Small intestine (tissue), 7 donors: ENCODE results near the gene TRIM56. TPM values are rescaled to one million over a fixed set of nuclear protein-coding genes. Genes with fewer than 3 reads are reported as not detected.

Experiments
- DNase-seq, 2 donors: peaks; one replicate each; pipeline versions ENCODE4 v3.0.0 to v3.0.0-alpha.2; 2013
- FAIRE-seq: peaks from 2 replicates; lab custom pipeline; 2012; peaks lifted over from hg19 to GRCh38; lab: Jason Lieb, UNC
- H3K27ac ChIP-seq, 3 donors: one replicate each; pipeline ENCODE4 v1.5.1; 2013; ENCODE audit warnings: low read length in 2 of 3, mild to moderate bottlenecking in 2 of 3, control low read depth in 1 of 3, inconsistent platforms in 1 of 3, low read depth in 1 of 3, moderate library complexity in 1 of 3
- H3K27me3 ChIP-seq, 3 donors: one replicate each; pipeline ENCODE4 v1.6.1; 2013; ENCODE audit warnings: low read length in 3 of 3, inconsistent platforms in 1 of 3; ENCODE audit not compliant: control insufficient read depth in 3 of 3, insufficient read depth in 3 of 3
- H3K36me3 ChIP-seq, 3 donors: one replicate each; pipeline ENCODE4 v1.6.1; 2013; ENCODE audit warnings: low read length in 3 of 3, inconsistent platforms in 1 of 3, low read depth in 1 of 3, mild to moderate bottlenecking in 1 of 3, moderate library complexity in 1 of 3; ENCODE audit not compliant: control insufficient read depth in 3 of 3, insufficient read depth in 2 of 3
- H3K4me1 ChIP-seq, 3 donors: one replicate each; pipeline ENCODE4 v1.6.1; 2013; ENCODE audit warnings: low read length in 2 of 3, inconsistent platforms in 1 of 3, low read depth in 1 of 3, mild to moderate bottlenecking in 1 of 3, moderate library complexity in 1 of 3; ENCODE audit not compliant: control insufficient read depth in 3 of 3, insufficient read depth in 2 of 3
- H3K4me3 ChIP-seq, 3 donors: one replicate each; pipeline ENCODE4 v1.5.1; 2013; ENCODE audit warnings: low read length in 3 of 3, control low read depth in 1 of 3, inconsistent platforms in 1 of 3, low read depth in 1 of 3, mild to moderate bottlenecking in 1 of 3, moderate library complexity in 1 of 3
- H3K9me3 ChIP-seq, 2 donors: one replicate each; pipeline ENCODE4 v1.6.1; 2013; ENCODE audit warnings: low read depth in 1 of 2, low read length in 1 of 2; ENCODE audit not compliant: control insufficient read depth in 2 of 2, insufficient read depth in 1 of 2
- WGBS, 3 donors: extraction: QIAGEN DNeasy Blood & Tissue Kit; methylation state at CpG; one replicate each; pipeline ENCODE4 v1.1.7; 2013; 5-methylcytosine and 5-hydroxymethylcytosine counted together
- polyA plus RNA-seq, 4 donors: library from polyadenylated mRNA; stranded (reverse) in 3 of 4; unstranded in 1 of 4; fragments of 200-250 nt in 3 of 4; fragments of 120-200 nt in 1 of 4; gene quantifications; one replicate each; pipeline versions ENCODE4 v1.2.1 to v1.2.3, GENCODE V29; 2013
- donor health status: healthy with polysubstance abuse.
- donor health status: control.
- donor health status: control.
- donor health status: Bipolar disorder and iron deficiency.
- donor health status: healthy.

Gene TRIM56
- polyA plus RNA-seq, 4 donors = 7.6 to 24.9 (median 12.5) TPM

DNA sequence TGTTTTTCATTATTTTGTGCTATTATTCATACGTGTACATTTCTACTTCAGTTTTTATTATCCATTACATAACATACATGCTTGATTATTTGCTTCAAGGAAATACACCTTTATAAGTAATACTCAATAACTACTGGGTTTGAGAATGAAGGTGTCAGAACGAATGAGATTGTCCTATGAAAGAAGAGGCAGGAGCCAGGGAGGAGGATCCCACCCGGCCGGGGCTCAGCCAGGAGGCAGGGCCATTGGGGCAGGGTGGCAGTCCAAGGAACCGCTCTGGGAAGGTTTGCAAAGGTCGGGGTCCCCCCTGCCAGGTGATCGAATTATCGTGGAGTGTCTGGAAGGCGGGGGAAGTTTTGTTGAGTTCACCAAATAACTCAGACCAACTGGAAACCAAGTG, 9.1 kb downstream of the TRIM56 start:
- H3K27me3 ChIP-seq = peaks cover 0 to 6% (median 0%) of the 10 kb centered on the region in 3 donors
- DNase-seq (no peak), FAIRE-seq (no peak)
- peaks cover 0 to 21% (median 3%) of the 10 kb centered on the region in 3 donors for H3K36me3 ChIP-seq
- H3K27ac ChIP-seq = no peak overlapping the region
- H3K4me3 ChIP-seq = no peak overlapping the region
- 61 to 76% (median 65%) methylated on average over 9 of the region's 9 CpGs for WGBS, 3 donors
- peaks cover 0 to 4% (median 2%) of the 10 kb centered on the region in 3 donors for H3K4me1 ChIP-seq
- H3K9me3 ChIP-seq = peaks cover 0 to 4% of the 10 kb centered on the region in 2 donors

- H3K4me3 ChIP-seq = no peak overlapping the region
- DNase-seq (peak; percentile 54 to 58), FAIRE-seq (no peak)
- WGBS, 3 donors = 33 to 45% (median 43%) methylated on average over 12 of the region's 12 CpGs
- peaks cover 0 to 4% (median 2%) of the 10 kb centered on the region in 3 donors for H3K4me1 ChIP-seq
- no peak overlapping the region for H3K27ac ChIP-seq
- H3K9me3 ChIP-seq = peaks cover 0 to 4% of the 10 kb centered on the region in 2 donors
- peaks cover 0 to 9% (median 0%) of the 10 kb centered on the region in 3 donors for H3K27me3 ChIP-seq
- peaks cover 0 to 16% (median 3%) of the 10 kb centered on the region in 3 donors for H3K36me3 ChIP-seq
These were observed 9.6 kb downstream of the TRIM56 start for GRCh38 chr7:101094791-101095375.

GRCh38 chr7:101096331-101096956, 11.2 kb downstream of the TRIM56 start:
- 52 to 74% (median 55%) methylated on average over 6 of the region's 6 CpGs for WGBS, 3 donors
- Histone ChIP-seq H3K4me3 (no peak overlapping the region), H3K9me3 (no peaks in the 10 kb centered on the region), H3K4me1 (peaks cover 2 to 4% (median 4%) of the 10 kb centered on the region in 3 donors), H3K27ac (no peak overlapping the region), H3K36me3 (peaks cover 0 to under 1% (median 0%) of the 10 kb centered on the region in 3 donors), H3K27me3 (peaks cover 0 to 19% (median 0%) of the 10 kb centered on the region in 3 donors)
- DNase-seq = no peak
- no peak for FAIRE-seq

DNA sequence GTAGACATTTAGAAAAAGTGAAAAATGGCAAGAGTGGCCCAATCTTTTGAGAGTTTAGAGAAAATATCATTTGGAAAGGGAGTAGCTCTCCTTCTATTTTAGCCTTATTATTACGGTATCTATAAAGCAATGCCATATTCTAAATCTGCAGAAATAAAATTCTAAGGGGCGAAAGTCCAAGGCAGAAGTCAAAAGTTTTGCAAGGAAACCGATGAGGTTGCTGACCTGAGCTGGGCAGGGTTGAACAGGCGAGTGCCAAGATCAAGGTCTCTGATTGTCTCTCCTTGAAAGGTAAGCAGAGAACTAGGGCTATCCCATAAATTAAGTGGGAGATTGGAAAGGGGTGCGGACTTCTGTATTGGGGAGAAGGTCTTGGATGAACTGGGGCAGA, 11.7 kb downstream of the TRIM56 start:
- FAIRE-seq = no peak
- 43 to 79% (median 52%) methylated on average over 5 of the region's 5 CpGs for WGBS, 3 donors
- Histone ChIP-seq H3K4me1 (peaks cover 2 to 4% (median 4%) of the 10 kb centered on the region in 3 donors), H3K36me3 (no peaks in the 10 kb centered on the region), H3K27ac (no peak overlapping the region), H3K9me3 (no peaks in the 10 kb centered on the region), H3K4me3 (no peak overlapping the region), H3K27me3 (peaks cover 0 to 19% (median 0%) of the 10 kb centered on the region in 3 donors)
- no peak for DNase-seq

DNA sequence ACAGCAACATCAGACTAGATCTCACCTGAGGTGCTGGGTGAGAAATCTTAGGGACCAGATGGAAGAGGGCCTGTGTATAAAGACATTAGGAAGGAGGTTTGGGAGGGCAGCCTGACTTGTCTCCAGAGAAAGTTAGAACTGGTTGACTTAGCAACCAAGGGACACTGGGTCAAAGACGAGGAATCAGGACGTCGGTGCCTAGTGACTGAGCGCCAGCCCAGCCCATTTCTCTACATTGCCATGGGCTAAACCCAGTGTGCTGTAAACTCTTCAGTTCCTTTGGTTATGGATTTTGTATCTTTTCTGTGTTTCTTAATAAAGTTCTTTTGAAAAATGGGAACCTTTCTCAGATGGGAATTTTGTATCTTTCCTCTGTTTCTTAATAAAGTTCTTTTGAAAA, 12.3 kb downstream of the TRIM56 start:
- no peak for FAIRE-seq
- WGBS, 3 donors = 42 to 65% (median 47%) methylated on average over 4 of the region's 4 CpGs
- peaks cover 0 to 19% (median 0%) of the 10 kb centered on the region in 3 donors for H3K27me3 ChIP-seq

DNA sequence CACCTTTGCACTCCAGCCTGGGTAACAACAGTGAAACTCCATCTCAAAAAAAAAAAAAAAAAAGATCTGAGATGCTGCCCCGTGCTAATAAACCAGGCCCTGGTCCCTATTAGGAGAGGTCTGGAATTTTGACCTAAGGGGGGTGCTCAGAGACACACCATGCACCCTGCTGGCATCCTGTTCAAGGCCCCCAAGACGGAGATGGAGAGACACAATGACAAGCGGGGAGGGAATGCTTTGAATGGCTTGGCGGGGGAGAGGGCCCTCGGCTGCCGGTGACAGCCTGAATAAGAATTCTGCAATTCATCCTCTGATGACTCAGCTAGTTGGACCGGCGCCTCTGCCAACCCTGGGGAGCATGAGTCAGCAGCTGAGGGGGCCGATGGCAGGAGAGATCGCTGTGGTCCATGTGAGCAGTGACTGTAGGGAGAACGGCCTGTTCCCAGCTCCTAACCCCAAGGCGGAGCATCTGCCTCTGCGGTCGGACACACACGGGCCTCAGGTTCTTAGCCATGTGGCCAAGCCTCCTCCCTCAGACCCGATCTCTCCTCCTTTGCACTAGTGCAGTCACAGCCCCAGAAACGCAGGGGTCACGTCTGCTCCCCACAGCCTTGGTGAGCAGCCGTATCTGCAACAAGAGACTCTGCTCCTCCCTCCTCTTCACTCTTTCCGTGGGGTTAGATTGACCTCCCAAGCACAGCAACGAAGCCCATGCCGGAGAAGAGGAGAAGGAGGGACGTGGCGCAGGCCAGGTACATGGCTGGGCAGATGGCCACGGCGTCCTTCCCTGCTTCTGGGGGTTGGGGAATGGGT, 14.9 kb downstream of the TRIM56 start:
- no peak for FAIRE-seq
- 23 to 30% (median 27%) methylated on average over 24 to 26 of the region's 26 CpGs for WGBS, 3 donors
- Histone ChIP-seq H3K9me3 (no peaks in the 10 kb centered on the region), H3K4me3 (no peak overlapping the region), H3K27ac (peak overlapping the region in 1 of 3 donors; percentile 76), H3K36me3 (no peaks in the 10 kb centered on the region), H3K4me1 (peaks cover 0 to 4% (median 2%) of the 10 kb centered on the region in 3 donors), H3K27me3 (peaks cover 0 to 19% (median 0%) of the 10 kb centered on the region in 3 donors)
- DNase-seq = peak; percentile 74 to 76

More for the DNA sequence above, 12.3 kb downstream of the TRIM56 start:
- Histone ChIP-seq H3K4me1 (peaks cover 2 to 4% (median 4%) of the 10 kb centered on the region in 3 donors), H3K27ac (no peak overlapping the region), H3K36me3 (no peaks in the 10 kb centered on the region), H3K4me3 (no peak overlapping the region), H3K9me3 (no peaks in the 10 kb centered on the region)
- no peak for DNase-seq

DNA sequence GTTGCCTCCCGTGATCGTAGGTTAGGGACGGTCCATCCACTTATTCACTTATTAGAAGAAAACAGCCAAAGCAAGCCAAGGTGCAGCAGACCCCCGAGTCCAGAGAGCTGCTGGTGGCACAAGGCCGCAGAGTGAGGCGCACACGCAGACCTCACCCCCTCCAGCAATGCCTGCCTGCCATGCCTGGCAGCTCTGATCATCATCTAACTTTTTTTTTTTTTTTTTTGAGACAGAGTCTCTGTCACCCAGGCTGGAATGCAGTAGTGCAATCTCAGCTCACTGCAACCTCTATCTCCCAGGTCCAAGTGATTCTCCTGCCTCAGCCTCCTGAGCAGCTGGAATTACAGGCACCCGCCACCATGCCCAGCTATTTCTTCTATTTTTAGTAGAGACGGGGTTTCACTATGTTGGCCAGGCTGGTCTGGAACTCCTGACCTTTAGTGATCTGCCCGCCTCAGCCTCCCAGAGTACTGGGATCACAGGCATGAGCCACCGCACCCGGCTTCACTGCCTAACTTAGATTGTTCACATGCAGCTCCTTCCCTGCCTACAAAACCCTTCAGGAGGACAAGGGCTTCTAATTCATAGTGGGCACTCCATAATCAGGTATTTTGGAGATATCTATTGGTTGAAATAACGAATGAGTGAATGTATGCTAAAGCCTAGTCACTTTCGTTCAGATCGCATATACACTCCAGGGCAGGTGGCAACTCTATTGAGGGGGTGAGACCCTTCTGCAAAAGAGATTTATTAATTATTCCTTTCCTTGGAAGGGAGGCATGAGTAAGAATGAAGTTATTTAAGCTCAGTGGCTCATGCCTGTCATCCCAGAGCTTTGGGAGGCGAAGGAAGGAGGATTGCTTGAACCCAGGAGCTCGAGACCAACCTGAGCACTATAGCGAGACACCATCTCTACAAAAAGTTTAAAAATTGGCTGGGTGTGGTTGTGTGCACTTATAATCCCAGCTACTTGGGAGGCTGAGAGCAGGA, 15.9 kb downstream of the TRIM56 start:
- peak overlapping the region in 1 of 3 donors; percentile 76 for H3K27ac ChIP-seq
- H3K27me3 ChIP-seq = peaks cover 0 to 19% (median 0%) of the 10 kb centered on the region in 3 donors
- H3K36me3 ChIP-seq = no peaks in the 10 kb centered on the region
- peaks cover 0 to 4% (median 2%) of the 10 kb centered on the region in 3 donors for H3K4me1 ChIP-seq
- WGBS, 3 donors = 87 to 91% (median 91%) methylated on average over 18 of the region's 18 CpGs
- no peak for FAIRE-seq
- DNase-seq = no peak
- H3K4me3 ChIP-seq = no peak overlapping the region
- H3K9me3 ChIP-seq = no peaks in the 10 kb centered on the region
